GM21526 (cell line): ENCODE results near the gene PRKG1.
"Not testable (repeated sequence)": the region's sequence is repeated elsewhere in the genome, so short reads cannot be mapped to it uniquely, and the experiment has no call there.

Experiments used
- ATAC-seq: cut with Tn5 transposase; IDR thresholded peaks from one replicate; pipeline ENCODE4 v1.9.1; 2021; ENCODE audit warnings: moderate library complexity; ENCODE audit not compliant: unreplicated experiment, low FRiP score

The PRKG1 gene

DNA sequence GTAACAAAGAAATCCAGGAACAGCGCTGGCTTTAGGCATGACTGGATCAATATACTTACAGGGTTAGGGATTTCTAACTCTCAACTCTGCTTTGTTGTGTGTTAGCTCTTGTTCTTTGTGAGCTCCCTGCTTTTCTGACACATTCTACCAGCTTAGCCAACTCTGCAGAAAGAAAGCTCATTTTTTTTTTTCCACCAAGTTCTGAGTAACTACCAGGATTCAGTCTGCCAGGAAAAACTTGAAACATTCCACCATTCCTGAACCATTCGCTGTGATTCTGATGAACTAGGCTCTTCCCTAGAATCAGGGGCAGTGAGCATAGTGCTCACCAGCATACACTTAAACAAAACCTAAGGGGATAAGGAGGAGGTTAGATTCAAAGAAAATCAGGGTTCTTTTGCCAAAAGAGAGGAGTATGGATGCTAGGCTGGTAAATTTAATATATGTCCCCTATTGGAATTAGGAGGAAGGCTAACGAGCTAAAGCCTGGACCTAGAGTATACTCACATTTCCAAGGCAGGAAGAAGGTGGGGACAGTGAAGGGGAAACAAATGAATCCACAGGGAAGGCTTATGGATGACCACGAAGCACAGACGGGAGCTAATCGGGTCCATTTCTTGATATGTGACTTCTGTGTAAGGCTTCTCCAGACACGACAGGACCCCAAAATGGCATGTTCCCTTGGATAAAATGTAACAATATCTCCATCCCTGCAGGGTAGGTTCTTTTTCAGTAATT, 183.4 kb downstream of the PRKG1 start:
- ATAC-seq: no peak

DNA sequence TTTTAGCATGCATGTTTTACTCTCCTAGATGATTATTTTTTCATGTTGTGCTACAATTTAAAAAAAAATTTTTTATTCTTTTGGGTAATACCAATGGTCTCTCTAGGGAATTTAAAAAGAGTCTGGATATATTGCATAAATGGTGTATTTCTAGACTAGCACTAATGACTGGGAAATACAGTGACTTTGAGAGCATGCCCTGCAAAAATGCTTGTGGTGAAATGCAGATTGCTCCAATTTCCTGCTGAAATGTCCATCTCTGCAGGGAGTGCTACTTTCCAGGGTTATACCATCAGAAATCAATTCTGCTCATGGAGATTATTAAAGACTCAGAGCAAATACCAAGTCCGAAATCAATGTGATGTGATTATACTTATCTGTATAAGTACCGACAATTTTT, 186.1 kb downstream of the PRKG1 start:
- ATAC-seq: no peak

DNA sequence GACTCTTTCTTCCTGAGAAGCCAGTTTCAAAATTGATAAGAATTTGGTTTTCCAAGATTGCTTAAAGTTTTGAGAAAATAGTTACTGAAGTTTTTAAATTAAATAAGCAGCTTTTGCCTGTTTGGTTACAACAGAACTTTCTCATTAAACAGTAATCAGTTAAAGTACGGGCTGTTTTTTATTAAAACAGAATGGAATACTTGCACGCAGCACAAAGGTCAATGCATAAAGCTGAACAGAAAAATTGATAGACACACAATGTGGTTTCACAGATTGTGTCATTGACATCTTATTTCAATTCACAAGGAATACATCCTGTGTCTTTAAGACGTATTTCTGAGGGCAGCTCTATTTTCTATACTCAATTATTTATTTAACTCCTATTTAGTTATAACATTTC, 192.2 kb downstream of the PRKG1 start:
- no peak for ATAC-seq

DNA sequence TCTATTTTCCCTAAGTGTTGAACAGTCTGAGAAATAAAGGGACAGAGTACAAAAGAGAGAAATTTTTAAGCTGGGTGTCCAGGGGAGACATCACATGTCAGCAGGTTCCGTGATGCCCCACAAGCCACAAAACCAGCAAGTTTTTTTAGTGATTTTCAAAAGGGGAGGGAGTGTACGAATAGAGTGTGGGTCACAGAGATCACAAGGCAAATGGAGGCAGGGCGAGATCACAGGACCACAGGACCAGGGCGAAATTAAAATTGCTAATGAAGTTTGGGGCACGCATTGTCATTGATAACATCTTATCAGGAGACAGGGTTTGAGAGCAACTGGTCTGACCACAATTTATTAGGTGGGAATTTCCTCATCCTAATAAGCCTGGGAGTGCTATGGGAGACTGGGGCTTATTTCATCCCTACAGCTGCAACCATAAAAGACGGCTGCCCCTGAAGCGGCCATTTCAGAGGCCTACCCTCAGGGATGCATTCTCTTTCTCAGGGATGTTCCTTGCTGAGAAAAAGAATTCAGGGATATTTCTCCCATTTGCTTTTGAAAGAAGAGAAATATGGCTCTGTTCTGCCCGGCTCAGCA, 193.8 kb downstream of the PRKG1 start:
- not testable (repeated sequence) for ATAC-seq

DNA sequence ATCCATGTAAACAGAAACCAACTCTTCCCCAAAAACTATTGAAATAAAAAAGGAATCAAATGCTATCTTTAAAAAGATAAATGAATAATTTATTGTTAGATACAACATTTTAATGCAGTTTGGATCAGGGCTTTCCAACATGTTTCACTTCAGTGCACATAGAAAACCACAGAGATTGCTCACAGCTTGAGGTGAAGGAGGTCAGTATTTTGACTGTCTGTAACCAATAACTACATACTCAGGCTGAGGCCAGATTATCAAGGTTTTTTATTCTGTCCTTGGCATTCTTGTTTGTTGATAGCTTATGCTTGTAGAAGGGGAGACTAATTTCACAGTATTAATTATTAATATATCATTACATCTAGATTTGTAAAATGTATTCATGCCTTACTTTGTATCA, 195.5 kb downstream of the PRKG1 start:
- no peak for ATAC-seq

DNA sequence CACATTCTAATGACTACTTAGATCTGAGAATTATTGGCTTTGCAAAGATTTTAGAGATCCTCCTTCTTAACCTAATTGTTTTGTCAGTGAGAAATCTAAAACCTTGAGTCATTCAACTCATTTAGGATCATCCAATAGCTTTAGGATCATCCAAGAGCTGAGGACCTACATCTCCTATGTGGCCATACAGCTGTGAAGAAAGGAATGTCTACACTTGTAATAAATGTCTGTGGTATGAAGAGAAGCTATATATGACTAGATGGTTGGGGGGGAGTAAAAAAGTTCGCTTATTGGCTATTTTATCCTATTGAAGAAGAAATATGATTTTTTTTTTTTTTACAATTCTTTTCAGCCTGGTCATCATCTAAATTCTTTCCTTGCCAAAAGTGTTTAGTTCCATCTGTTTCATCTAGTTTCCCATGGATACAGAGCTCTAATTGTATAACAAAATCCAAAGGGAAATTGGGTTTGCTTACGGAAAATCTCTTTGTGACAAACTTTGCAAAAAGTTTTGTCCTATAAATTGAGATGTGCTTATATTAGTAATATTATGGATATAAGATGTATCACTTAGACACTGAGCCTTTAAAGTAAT, 196.7 kb downstream of the PRKG1 start:
- ATAC-seq: no peak

DNA sequence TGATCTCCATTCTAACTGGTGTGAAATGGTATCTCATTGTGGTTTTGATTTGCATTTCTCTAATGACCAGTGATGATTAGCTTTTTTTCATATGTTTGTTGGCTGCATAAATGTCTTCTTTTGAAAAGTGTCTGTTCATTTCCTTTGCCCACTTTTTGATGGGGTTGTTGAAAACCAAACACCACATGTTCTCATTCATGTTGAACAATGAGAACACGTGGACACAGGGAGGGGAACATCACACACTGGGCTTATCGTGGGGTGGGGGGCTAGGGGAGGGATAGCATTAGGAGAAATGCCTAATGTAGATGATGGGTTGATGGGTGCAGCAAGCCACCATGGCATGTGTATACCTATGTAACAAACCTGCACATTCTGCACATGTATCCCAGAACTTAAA, 197.8 kb downstream of the PRKG1 start:
- ATAC-seq: not testable (repeated sequence)

DNA sequence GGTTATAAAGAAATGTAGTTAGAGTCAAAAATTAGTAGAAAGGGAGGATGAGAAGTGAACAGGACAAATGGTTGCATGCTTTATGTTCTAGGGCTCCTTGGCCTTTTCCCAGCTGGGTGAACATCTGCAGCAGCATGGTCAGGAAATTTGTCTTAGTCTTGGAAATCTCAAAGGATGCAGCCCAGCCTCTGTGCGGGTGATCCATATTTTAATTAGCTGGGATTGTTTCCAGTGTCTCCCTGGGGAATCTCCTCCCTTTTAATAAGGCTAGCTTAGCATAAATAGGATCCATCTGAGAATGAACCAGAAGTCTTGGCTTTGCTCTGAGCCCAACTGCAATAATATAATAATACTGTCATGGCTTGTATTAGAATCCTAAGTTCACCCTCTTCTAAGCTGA, 198.3 kb downstream of the PRKG1 start:
- no peak for ATAC-seq

DNA sequence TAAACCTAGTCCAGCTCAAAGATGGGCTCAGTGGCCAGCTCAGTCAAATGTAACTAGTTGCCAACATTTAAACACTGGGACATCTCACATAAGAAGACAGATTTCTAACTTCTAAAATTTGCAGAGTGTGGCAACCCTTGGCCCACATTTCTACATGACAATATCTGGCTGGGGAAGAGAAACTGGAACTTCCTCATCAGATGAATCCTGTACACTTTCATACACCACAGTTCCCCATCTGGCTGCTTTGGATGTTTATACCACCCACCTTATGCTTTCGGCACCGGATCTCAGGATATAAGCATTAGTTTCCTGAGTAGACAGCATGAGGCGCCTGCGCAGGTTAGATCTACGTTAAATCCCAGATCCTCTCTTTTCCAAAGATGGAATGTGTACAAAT, 199.3 kb downstream of the PRKG1 start:
- no peak for ATAC-seq

DNA sequence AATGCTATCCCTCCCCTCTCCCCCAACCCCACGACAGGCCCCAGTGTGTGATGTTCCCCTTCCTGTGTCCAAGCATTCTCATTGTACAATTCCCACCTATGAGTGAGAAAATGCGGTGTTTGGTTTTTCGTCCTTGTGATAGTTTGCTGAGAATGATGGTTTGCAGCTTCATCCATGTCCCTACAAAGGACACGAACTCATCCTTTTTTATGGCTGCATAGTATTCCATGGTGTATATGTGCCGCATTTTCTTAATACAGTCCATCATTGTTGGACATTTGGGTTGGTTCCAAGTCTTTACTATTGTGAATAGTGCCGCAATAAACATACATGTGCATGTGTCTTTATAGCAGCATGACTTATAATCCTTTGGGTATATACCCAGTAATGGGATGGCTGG, 201.8 kb downstream of the PRKG1 start:
- ATAC-seq: not testable (repeated sequence)

DNA sequence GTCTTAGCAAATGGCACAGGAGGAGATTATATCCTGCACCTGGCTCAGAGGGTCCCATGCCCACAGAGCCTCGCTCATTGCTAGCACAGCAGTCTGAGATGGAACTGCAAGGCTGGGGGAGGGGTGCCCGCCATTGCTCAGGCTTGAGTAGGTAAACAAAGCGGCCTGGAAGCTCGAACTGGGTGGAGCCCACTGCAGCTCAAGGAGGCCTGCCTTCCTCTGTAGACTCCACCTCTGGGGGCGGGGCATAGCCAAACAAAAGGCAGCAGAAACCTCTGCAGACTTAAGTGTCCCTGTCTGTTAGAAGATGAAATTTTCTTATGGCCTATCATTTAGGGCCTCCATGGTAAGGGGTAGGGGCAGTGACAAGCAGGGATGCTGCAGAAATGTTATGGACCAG, 207.1 kb downstream of the PRKG1 start:
- not testable (repeated sequence) for ATAC-seq

DNA sequence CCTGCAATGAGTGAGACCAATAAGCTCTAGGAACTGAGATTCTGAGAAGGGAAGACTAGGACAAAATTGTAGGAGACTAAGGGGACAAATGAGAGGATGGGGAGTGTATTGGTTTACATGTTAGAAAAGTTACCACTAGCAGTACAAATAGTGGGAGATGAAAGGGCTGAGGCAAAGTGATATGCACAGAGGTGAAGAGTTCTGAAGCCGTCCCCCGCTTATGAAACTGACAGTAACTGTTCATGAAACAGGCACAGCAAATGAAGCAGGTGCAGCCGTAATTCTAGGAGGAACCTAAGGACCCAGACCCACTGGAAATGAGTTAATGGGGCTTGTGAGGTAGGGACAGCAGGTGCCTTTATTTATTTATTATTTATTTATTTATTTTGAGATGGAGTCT, 211.3 kb downstream of the PRKG1 start:
- no peak for ATAC-seq

DNA sequence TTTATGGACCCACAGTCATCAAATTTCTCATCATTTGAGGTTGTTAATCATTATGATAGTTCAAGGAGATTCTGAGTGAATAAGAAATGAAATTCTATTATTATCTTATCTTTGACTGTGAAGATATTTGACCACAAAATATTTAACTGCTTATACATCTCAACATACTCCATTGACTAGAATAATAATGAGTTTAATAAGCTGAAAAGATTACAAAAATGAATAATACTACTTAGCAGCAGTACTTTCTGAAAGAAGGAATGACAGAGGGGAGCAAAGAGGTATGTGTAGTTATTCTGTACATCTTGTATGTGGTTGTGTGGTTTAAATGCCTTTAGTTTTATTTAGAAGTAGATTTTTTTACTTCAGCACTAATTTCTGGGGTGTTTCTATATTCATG, 214.2 kb downstream of the PRKG1 start:
- no peak for ATAC-seq

DNA sequence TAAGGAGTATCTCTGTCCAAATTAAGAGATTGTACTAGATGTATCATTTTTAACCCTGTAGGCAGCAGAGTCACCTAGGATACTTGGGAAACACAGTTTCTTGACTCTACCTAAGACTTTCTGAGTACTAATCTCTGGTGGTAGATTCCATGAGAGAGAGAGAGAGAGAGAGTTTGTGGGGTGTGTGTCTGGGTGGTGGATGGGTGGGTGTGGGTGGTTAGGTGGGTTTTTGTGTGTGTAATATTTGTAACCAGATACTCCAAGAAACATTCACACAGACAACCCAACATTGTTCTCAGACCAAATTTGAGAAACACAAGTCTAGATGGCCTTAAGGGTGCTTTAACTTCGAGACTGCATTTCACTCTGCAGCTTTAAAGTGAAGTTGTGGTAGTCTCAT, 215.2 kb downstream of the PRKG1 start:
- no peak for ATAC-seq

DNA sequence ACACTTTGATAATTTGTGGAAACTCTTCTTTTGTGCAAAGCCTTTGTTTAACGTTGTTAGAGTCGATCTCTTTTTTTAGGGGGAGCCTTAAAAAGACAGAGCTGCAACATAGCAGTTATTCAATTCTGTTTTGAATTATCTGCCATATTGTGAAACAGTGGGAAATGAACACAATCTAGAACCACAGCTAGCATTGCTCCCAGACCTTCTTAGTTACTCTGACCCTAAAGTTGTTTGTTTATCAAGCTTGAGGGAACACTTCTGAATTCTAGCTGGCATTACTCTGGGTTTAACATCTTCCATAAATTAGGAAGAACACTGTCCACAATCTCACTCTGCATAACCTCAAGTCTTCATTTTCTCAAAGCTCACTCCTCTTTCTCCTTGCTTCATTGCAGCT, 217.7 kb downstream of the PRKG1 start:
- no peak for ATAC-seq

DNA sequence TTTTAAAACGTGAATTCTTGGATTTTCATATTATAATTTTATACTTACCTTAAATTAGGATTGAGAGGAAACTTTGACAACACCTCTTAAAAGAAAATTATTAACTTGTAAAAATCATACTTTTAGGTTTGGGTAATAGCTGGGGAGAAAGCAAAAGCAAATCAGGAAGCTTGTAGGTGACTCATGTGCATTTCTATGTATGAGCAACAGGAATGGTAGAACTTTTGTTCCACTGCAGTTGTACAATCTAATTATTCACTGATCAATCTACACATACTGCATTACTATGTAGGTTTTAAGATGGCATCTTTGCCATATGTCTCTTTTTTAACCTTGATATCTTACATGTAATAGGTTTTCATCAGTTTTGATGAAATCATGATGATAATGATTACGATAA, 223.2 kb downstream of the PRKG1 start:
- ATAC-seq: no peak

DNA sequence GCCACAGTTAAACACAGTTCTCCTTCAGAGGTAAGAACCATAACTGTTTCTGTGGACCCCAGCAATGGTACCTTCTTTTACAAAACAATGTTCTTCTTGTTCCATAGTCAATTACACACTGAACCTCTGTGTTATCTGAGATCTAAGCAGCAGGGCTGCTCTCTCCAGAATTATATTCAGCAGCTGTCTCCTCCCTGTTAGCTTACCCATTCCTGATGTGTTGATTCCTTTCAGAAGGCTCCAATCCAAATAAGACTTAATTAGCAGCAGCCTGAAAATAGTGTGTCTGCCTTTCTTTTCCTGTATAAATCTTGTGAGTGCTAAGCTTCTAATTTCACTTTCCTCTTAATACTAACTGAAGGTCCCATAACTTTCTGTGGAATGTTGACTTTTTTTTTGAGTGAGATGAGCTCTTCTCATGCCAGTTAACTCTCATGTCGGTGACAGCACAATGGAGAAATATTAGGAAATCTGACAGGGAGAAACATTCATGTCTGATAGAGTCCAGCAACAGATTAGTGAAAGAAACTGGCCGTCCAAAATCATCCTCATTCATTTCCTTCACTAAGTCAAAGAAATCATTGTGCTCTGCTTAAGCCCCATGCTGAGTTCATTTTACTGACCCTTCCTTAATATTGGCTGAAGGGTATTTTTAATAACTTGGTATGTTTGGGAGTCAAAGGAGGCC, 226.5 kb downstream of the PRKG1 start:
- no peak for ATAC-seq

DNA sequence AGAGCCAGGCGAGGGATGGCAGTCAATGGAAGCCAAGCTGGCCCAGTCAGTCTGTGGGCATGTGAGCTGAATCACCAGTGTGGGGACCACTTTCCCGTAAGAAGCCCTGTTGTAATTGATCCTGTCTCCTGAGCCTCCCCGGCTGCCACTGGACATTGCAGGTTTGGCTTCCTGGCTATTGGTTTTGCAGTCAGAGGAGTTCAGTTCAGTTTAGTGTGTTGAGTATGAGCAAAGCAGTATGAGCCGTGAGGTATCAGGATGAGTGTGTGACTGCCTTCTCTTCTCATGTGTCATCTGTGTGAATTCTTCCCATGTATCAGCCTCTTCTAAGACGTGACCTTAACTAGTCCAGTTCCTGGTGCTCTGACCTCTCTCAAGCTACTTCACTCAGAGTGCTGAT, 227.4 kb downstream of the PRKG1 start:
- no peak for ATAC-seq

DNA sequence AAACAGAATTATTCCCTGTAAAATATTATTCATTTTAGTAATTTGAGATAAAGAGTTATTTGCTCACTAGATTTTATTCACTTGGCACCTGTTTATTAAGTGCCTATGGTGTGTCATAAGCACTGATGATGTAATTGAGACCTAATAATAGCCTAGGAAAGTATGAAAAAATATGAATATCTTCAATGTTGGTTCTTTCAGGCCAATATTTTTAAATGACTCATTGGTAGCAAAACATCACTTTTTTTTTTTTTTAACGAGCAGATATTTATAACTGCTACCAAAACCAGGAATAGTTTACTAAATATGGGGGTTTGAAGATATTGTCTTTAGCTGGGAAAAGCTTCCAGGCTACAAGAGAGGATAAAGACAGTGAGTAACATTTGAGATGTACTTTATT, 228.0 kb downstream of the PRKG1 start:
- no peak for ATAC-seq

DNA sequence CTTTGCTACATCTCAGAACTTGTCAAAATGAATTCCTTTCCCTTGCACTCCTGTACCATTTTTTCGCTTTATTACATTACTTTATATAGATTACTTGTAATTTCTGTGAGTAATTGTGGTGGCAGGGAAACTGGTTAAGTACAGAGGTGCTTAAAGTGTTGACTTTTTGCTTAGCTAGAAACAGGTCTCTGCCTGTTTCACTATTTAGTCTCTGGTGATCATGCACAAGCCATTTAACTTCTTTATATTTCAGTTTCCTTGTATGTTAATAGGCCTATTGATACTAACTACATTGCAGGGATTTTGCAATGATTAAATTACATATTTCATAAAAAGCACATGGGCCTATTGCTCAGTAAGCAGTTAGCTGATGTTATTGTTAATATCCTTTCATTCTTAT, 233.8 kb downstream of the PRKG1 start:
- no peak for ATAC-seq

DNA sequence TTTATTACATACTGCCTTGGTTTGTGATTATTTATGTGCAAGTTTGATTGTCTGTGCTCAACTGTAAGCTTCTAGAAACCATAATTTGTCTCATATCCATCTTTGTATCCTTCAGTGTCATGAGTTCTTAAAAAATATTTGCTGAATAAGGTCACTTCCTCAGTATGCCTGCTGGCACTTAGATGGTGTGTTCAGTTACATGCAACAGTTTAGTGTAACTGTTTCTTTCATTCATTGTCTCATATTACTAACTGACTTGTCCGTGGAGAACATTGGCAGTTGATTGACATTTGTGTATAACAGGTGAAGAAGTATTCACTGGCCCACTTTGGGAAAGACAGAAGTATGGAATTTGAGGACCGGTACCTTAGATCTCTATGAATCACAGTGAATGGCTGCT, 236.9 kb downstream of the PRKG1 start:
- ATAC-seq: no peak

DNA sequence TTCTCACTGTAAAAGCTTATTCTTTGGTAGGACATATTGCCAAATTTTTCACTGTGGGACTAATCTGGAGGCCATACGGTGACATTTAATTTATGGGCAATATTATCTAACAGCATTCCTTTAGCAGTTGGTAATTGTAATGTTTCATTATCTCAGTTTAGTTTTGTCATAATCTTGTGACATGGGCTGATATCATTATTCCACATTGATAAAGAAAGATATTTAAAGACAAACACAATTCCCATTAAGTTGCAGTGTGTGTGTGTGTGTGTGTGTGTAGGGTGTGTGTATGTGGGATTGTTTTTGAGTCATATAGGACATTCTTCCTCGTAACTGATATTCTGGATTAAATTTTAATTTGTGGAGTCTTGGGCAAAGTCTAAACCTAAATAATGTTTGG, 238.5 kb downstream of the PRKG1 start:
- ATAC-seq: no peak
